ENCODE data around the gene SSRP1. TPM values are rescaled to one million over a fixed set of nuclear protein-coding genes. Genes with fewer than 3 reads are reported as not detected.

Gene SSRP1
- total and polyA plus RNA-seq, 9 of the 15 experiments (the other 6 are each of a cell fraction or from before 2014, with no cell fraction given), result 91.1 to 416 (median 245) TPM

DNA sequence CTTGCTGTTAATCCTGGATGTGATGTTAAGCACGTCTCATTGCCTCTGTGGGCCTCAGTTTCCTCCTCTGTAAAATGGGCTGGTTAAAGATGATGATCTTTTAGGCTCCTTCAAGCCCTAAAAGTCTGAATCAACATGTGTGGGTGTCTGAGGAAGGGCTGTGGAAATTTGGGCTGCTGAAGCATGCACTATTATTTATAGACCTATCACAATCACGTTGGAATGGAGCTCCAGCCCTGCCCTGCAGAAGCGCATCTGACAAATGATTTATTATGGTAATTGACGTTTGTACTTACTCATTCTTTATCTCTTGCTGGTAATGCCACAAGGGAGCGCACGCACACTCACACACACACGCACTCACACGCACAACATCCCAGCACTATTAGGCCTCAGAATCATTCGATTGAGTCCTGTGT is 22.9 kb upstream of the SSRP1 start (continued):
- TF ChIP-seq KDM4B (IDR thresholded peaks at IDR 0.05; ENCODE audit: borderline replicate concordance in 2 of 2, low read depth in 1 of 2) (no peak), FOXK1 (CRISPR knock-in tag; IDR thresholded peaks at IDR 0.05; ENCODE audit: borderline replicate concordance) (no peak), POLR2A (conservative IDR thresholded peaks at IDR 0.05) (no peak), SRSF7 (optimal IDR thresholded peaks at IDR 0.05; ENCODE audit: low read depth, low read length) (no peak), SP2 (IDR thresholded peaks at IDR 0.05; ENCODE audit: extremely low read depth, low read depth, low read length, poor library complexity, severe bottlenecking) (no peak), MAFG (tag; conservative IDR thresholded peaks at IDR 0.05) (no peak; the same call in 1 of the 2 replicates), RBM39 (optimal IDR thresholded peaks at IDR 0.05; ENCODE audit: low read depth, low read length) (no peak), CSDE1 (IDR thresholded peaks at IDR 0.05) (no peak), SMARCA5 (IDR thresholded peaks at IDR 0.05) (peak; percentile 96; the same call in 1 of the 2 replicates), ZEB2 (IDR thresholded peaks at IDR 0.05) (no peak), ETV6 (IDR thresholded peaks at IDR 0.05; ENCODE audit: borderline replicate concordance in 1 of 2, low read depth in 2 of 2, low read length in 1 of 2) (no peak), ETV6 (CRISPR knock-in tag; IDR thresholded peaks at IDR 0.05; ENCODE audit: borderline replicate concordance) (no peak), MAZ (CRISPR knock-in tag; conservative IDR thresholded peaks at IDR 0.05 in 1 of 2, IDR thresholded peaks at IDR 0.05 in 1 of 2) (no peak), OTX1 (CRISPR knock-in tag; IDR thresholded peaks at IDR 0.05) (no peak), MTA2 (IDR thresholded peaks at IDR 0.05; ENCODE audit: low read depth) (no peak), BDP1 (IDR thresholded peaks at IDR 0.05; ENCODE audit: insufficient read depth, insufficient read length) (no peak), ZNF274 (IDR thresholded peaks at IDR 0.05; ENCODE audit: borderline replicate concordance, low read depth, low read length) (no peak), RAD51 (IDR thresholded peaks at IDR 0.05; ENCODE audit: borderline replicate concordance, low read depth) (no peak), ZKSCAN3 (CRISPR knock-in tag; IDR thresholded peaks at IDR 0.05) (no peak), SMAD1 (IDR thresholded peaks at IDR 0.05; ENCODE audit: low read depth, low read length, partially characterized antibody) (no peak), GTF2A2 (tag; IDR thresholded peaks at IDR 0.05) (no peak), GATA2 (CRISPR knock-in tag; IDR thresholded peaks at IDR 0.05) (peak; percentile 50), ZNF12 (CRISPR knock-in tag; IDR thresholded peaks at IDR 0.05) (peak; percentile 40; the same call in 1 of the 2 replicates), ZNF253 (CRISPR knock-in tag; conservative IDR thresholded peaks at IDR 0.05) (no peak), ZNF384 (IDR thresholded peaks at IDR 0.05; ENCODE audit: low read depth, low read length) (no peak), ZNF217 (CRISPR knock-in tag; IDR thresholded peaks at IDR 0.05) (no peak), SP1 (CRISPR knock-in tag; IDR thresholded peaks at IDR 0.05) (no peak)
- TF ChIP-seq, protein P1, sequence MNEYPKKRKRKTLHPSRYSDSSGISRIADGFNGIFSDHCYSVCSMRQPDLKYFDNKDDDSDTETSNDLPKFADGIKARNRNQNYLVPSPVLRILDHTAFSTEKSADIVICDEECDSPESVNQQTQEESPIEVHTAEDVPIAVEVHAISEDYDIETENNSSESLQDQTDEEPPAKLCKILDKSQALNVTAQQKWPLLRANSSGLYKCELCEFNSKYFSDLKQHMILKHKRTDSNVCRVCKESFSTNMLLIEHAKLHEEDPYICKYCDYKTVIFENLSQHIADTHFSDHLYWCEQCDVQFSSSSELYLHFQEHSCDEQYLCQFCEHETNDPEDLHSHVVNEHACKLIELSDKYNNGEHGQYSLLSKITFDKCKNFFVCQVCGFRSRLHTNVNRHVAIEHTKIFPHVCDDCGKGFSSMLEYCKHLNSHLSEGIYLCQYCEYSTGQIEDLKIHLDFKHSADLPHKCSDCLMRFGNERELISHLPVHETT (CRISPR knock-in tag; conservative IDR thresholded peaks at IDR 0.05 in 1 of 2, IDR thresholded peaks at IDR 0.05 in 1 of 2), result 0 out of 4 replicates have a peak, but pooled peaks of 1 of the 2 experiments have one; percentile 23

Measured in K562 (cell line).